Loucy (cell line): ENCODE results near the gene GALNT9.

Experiments used
- H2AFZ ChIP-seq: fragments of 200-600 bp; sonication (generic); 2 replicates; pipeline ENCODE4 v1.6.0; 2016; ENCODE audit warnings: antibody characterized with exemption, mild to moderate bottlenecking, low read length, moderate library complexity
- H3F3A ChIP-seq: fragments of 200-600 bp; 2 replicates; pipeline ENCODE4 v1.6.0; 2016; ENCODE audit warnings: antibody characterized with exemption, low read depth, mild to moderate bottlenecking
- H3K27me3 ChIP-seq: fragments of 200-600 bp; sonication (generic); 2 replicates; pipeline ENCODE4 v1.6.1; 2014; ENCODE audit warnings: low read length, mild to moderate bottlenecking; ENCODE audit not compliant: insufficient read depth, poor library complexity, severe bottlenecking
- H3K36me3 ChIP-seq: fragments of 200-600 bp; sonication (generic); 2 replicates; pipeline ENCODE4 v1.6.1; 2016; ENCODE audit warnings: low read length; ENCODE audit not compliant: insufficient read depth
- H3K4me1 ChIP-seq: fragments of 200-600 bp; sonication (generic); 2 replicates; pipeline ENCODE4 v1.5.1; 2014; ENCODE audit warnings: low read length, mild to moderate bottlenecking; ENCODE audit not compliant: insufficient read depth, poor library complexity, severe bottlenecking
- H3K4me2 ChIP-seq: fragments of 200-600 bp; sonication (generic); 2 replicates; pipeline ENCODE4 v1.6.0; 2014; ENCODE audit warnings: antibody characterized with exemption, low read length, low read depth, mild to moderate bottlenecking; ENCODE audit not compliant: poor library complexity, severe bottlenecking
- H3K4me3 ChIP-seq: fragments of 200-600 bp; sonication (generic); 2 replicates; pipeline ENCODE4 v1.5.1; 2014; ENCODE audit warnings: low read length, mild to moderate bottlenecking, mixed read lengths; ENCODE audit not compliant: poor library complexity, severe bottlenecking
- H3K79me2 ChIP-seq: fragments of 200-600 bp; sonication (generic); 2 replicates; pipeline ENCODE4 v1.6.1; 2014; ENCODE audit warnings: low read length; ENCODE audit not compliant: insufficient read depth
- H3K9ac ChIP-seq: fragments of 200-600 bp; sonication (generic); 2 replicates; pipeline ENCODE4 v1.6.0; 2014; ENCODE audit warnings: mild to moderate bottlenecking, low read depth, low read length, moderate library complexity; ENCODE audit not compliant: poor library complexity, severe bottlenecking
- H3K9me2 ChIP-seq: fragments of 200-600 bp; sonication (generic); replicated peaks from 2 replicates; pipeline ENCODE4 v1.6.1; 2016; ENCODE audit warnings: low read depth, low read length, mixed read lengths
- H3K9me3 ChIP-seq: fragments of 200-600 bp; sonication (generic); 2 replicates; pipeline ENCODE4 v1.6.1; 2014; ENCODE audit warnings: mild to moderate bottlenecking, antibody characterized with exemption, low read length, low read depth; ENCODE audit not compliant: insufficient read depth
- H4K20me1 ChIP-seq: fragments of 200-600 bp; sonication (generic); 2 replicates; pipeline ENCODE4 v1.6.0; 2014; ENCODE audit warnings: antibody characterized with exemption, low read length, mild to moderate bottlenecking; ENCODE audit not compliant: insufficient read depth, poor library complexity, severe bottlenecking
- CTCF ChIP-seq: fragments of 200-600 bp; sonication (generic); conservative IDR thresholded peaks from 2 replicates; pipeline ENCODE4 v1.5.1; 2014; ENCODE audit warnings: mild to moderate bottlenecking, antibody characterized with exemption, low read length
- EZH2phosphoT487 ChIP-seq: fragments of 200-600 bp; IDR thresholded peaks from 2 replicates; pipeline ENCODE4 v1.6.1; 2018; ENCODE audit warnings: antibody characterized with exemption, mild to moderate bottlenecking, moderate library complexity, borderline replicate concordance

The GALNT9 gene

DNA sequence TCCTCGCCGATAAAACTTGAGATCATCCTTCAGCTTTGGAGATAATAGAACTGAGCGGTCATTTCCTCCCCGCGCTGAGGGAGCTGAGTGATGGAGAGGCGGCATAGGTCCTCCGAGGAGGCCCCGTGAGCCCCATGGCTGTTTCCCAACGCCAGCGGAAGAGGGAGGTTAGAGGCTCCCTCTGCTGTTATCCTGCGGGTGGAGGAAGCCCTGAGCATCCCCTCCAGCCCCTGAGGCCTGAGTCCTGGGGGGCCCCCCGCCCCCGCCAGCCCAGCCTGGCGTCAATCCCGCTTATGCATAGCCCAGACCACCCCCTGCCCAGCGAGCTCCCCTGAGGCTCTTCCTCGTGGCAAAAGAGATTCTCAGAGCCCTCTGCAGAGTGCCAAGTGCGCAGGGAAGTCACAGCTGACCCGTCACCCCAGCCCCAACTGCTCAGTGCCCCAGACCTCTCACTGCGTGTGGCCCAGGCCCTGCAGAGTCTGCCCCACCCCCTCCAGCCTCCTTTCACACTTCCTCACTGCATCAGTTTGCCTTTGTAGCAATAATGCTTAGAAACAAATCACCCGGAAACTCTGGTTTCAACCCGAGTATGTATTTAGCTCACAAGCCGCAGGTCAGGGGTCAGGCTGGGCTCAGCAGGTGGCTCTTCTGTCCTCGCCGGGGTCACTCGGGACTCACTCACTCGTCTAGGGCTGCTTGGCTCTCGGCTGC is 44.7 kb upstream of the GALNT9 start:
- peaks cover 3% of the 10 kb centered on the region for H3K4me1 ChIP-seq
- no peaks in the 10 kb centered on the region for H3F3A ChIP-seq
- no peak overlapping the region for H2AFZ ChIP-seq
- H3K4me3 ChIP-seq: no peak overlapping the region
- H3K36me3 ChIP-seq: no peaks in the 10 kb centered on the region
- H3K79me2 ChIP-seq: no peaks in the 10 kb centered on the region
- no peak overlapping the region for H3K9ac ChIP-seq
- no peaks in the 10 kb centered on the region for H4K20me1 ChIP-seq
- no peaks in the 10 kb centered on the region for H3K27me3 ChIP-seq
- no peaks in the 10 kb centered on the region for H3K9me3 ChIP-seq
- H3K9me2 ChIP-seq: no peaks in the 10 kb centered on the region
- no peak for TF ChIP-seq EZH2phosphoT487
- TF ChIP-seq CTCF: no peak
- no peak overlapping the region for H3K4me2 ChIP-seq

- peaks cover 15% of the 10 kb centered on the region for H3K4me1 ChIP-seq
- H3K4me3 ChIP-seq: no peak overlapping the region
- H3K79me2 ChIP-seq: peaks cover under 1% of the 10 kb centered on the region; the same call in 1 of the 2 replicates
- no peak overlapping the region for H3K4me2 ChIP-seq
- no peaks in the 10 kb centered on the region for H4K20me1 ChIP-seq
- H3K9me3 ChIP-seq: no peaks in the 10 kb centered on the region
- no peak overlapping the region for H3K9ac ChIP-seq
- TF ChIP-seq EZH2phosphoT487: no peak
- no peak for TF ChIP-seq CTCF
- no peaks in the 10 kb centered on the region for H3F3A ChIP-seq
- H2AFZ ChIP-seq: no peak overlapping the region
- H3K27me3 ChIP-seq: no peaks in the 10 kb centered on the region
- H3K36me3 ChIP-seq: no peaks in the 10 kb centered on the region
- no peaks in the 10 kb centered on the region for H3K9me2 ChIP-seq
Observed at GRCh38 chr12:132367852-132368251, 38.5 kb upstream of the GALNT9 start.

GRCh38 chr12:132367071-132367851 is 37.9 kb upstream of the GALNT9 start:
- Histone ChIP-seq H3K9ac (no peak overlapping the region), H3K4me1 (peaks cover 19% of the 10 kb centered on the region), H3K4me2 (no peak overlapping the region), H2AFZ (no peak overlapping the region), H3K4me3 (no peak overlapping the region), H3K36me3 (no peaks in the 10 kb centered on the region), H3K9me3 (no peaks in the 10 kb centered on the region), H3K9me2 (no peaks in the 10 kb centered on the region), H3K79me2 (peaks cover 7% of the 10 kb centered on the region; the same call in 1 of the 2 replicates), H4K20me1 (no peaks in the 10 kb centered on the region), H3F3A (no peaks in the 10 kb centered on the region), H3K27me3 (no peaks in the 10 kb centered on the region)
- TF ChIP-seq CTCF: no peak
- TF ChIP-seq EZH2phosphoT487: no peak
